GM23338 (cell line): ENCODE data around the gene CEACAM16.

ENCODE experiments used
- CREB1 ChIP-seq: fragments of 250-450 bp; sonication (Bioruptor Pico); IDR thresholded peaks from 2 replicates; pipeline ENCODE4 v1.5.0; 2020; ENCODE audit warnings: low read depth, mild to moderate bottlenecking, moderate library complexity
- EZH2phosphoT487 ChIP-seq: fragments of 200-600 bp; sonication (generic); IDR thresholded peaks from one replicate; pipeline ENCODE4 v1.8.1; 2018; ENCODE audit warnings: antibody characterized with exemption; ENCODE audit not compliant: unreplicated experiment
- TF ChIP-seq, protein P1 (sequence below), 2 experiments: fragments of 200-600 bp in 1 of 2; sonication (generic) in 1 of 2; conservative IDR thresholded peaks; 2 replicates each; pipeline versions ENCODE4 v1.5.1 to v1.6.1; 2016 to 2017; ENCODE audit warnings: antibody characterized with exemption in 2 of 2, low read depth in 2 of 2, mild to moderate bottlenecking in 2 of 2, moderate library complexity in 1 of 2

- TF ChIP-seq EZH2phosphoT487 = no peak
- TF ChIP-seq, protein P1, sequence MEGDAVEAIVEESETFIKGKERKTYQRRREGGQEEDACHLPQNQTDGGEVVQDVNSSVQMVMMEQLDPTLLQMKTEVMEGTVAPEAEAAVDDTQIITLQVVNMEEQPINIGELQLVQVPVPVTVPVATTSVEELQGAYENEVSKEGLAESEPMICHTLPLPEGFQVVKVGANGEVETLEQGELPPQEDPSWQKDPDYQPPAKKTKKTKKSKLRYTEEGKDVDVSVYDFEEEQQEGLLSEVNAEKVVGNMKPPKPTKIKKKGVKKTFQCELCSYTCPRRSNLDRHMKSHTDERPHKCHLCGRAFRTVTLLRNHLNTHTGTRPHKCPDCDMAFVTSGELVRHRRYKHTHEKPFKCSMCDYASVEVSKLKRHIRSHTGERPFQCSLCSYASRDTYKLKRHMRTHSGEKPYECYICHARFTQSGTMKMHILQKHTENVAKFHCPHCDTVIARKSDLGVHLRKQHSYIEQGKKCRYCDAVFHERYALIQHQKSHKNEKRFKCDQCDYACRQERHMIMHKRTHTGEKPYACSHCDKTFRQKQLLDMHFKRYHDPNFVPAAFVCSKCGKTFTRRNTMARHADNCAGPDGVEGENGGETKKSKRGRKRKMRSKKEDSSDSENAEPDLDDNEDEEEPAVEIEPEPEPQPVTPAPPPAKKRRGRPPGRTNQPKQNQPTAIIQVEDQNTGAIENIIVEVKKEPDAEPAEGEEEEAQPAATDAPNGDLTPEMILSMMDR (conservative IDR thresholded peaks at IDR 0.05; ENCODE audit: low read depth in 2 of 2) = no peak
- TF ChIP-seq CREB1 = no peak
Observed at GRCh38 chr19:44746946-44747738, 48.2 kb downstream of the CEACAM16 start.
